GM10266 (cell line): ENCODE measurements around the gene KRT9.

ENCODE experiments used
- DNase-seq: peaks from one replicate; pipeline ENCODE4 v3.0.0; 2012; ENCODE audit errors: extremely low spot score
- CTCF ChIP-seq: IDR thresholded peaks from 2 replicates; pipeline ENCODE4 v1.5.1; 2012; ENCODE audit warnings: mild to moderate bottlenecking, low read depth; ENCODE audit not compliant: control insufficient read depth, insufficient read depth; ENCODE audit errors: missing control alignments

The KRT9 gene

GRCh38 chr17:41532947-41533570 lies 38.8 kb downstream of the KRT9 start:
- TF ChIP-seq CTCF, result no peak
- no peak for DNase-seq

GRCh38 chr17:41531993-41532392 lies 39.9 kb downstream of the KRT9 start:
- no peak for TF ChIP-seq CTCF

GRCh38 chr17:41530062-41531048 lies 41.5 kb downstream of the KRT9 start:
- no peak for TF ChIP-seq CTCF

More at GRCh38 chr17:41531993-41532392, 39.9 kb downstream of the KRT9 start:
- DNase-seq, result no peak

GRCh38 chr17:41529491-41529915 lies 42.4 kb downstream of the KRT9 start:
- no peak for DNase-seq
- TF ChIP-seq CTCF, result no peak

More at GRCh38 chr17:41530062-41531048, 41.5 kb downstream of the KRT9 start:
- DNase-seq, result no peak

GRCh38 chr17:41528959-41529353 lies 42.9 kb downstream of the KRT9 start:
- no peak for TF ChIP-seq CTCF
- no peak for DNase-seq

GRCh38 chr17:41527063-41528023 lies 44.5 kb downstream of the KRT9 start:
- no peak for TF ChIP-seq CTCF

More at GRCh38 chr17:41527063-41528023, 44.5 kb downstream of the KRT9 start:
- no peak for DNase-seq
